Activated naive CD8-positive, alpha-beta T cell treated with anti-CD3 and anti-CD28 coated beads, Interleukin-2, amount 50 U/mL, for 16 hours (primary cell): ENCODE data around the gene HMG20A.

ENCODE experiments used
- DNase-seq: peaks from one replicate; pipeline ENCODE4 v3.0.0-alpha.2; 2020; ENCODE audit warnings: low read depth, low spot score

Gene HMG20A

DNA sequence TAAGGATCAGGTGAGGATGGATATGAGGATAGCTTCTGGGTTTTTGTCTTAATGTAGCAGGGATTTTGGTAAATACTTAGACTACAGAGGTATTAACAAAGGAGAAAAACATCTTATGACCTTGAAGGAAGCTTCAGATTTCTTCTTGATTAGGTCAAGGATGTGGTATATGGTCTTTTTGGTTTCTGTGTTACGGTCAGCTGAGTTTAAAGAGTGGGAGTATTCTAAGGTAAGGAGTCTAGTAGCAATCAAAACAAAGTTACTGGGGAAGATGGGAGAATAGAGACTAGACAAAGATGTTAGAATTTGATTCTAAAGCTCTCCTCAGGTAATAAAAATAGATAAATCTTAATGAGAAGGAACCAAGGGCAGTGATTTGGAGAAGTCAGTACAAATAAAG lies 6.2 kb downstream of the HMG20A start:
- DNase-seq = no peak

- no peak for DNase-seq
Measured at GRCh38 chr15:77430213-77430612, 9.5 kb downstream of the HMG20A start.

DNA sequence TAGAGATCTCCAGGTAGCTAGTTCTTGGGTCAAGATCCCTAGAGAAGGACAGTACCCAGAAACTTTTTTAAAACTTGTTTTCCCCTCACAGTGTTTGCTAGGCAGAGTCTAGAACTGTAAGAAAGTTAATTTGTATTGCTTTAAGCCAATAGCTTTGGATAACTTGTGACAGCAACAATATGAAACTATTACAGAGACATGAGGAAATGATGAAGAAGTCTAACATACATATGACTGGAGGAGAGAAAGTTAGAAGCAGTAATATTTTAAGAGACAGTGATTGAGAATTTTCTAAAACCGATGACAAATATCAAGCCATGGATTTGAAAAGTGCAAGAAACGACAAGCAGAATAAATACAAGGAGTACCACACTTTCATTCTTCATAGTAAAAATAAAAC lies 10.0 kb downstream of the HMG20A start:
- DNase-seq = no peak

DNA sequence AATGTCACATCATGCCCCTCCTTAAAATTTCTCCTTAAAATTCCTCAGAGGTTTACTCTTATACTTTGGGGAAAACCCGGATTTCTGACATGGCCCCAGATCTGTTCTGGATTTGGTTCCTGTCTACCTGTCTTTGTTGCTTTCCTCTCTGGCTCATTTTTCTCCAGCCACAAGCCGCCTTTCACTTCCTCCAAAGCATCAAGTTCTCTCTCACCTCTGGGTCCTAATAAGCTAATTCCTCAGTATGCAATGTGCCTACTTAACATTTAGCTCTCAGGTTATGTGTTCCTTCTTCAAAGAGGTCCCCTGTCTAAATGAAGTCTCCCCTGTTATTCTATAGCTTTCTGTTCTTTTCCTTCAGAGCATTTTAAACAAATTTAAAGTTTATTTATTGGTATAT lies 16.1 kb downstream of the HMG20A start:
- DNase-seq = no peak

DNA sequence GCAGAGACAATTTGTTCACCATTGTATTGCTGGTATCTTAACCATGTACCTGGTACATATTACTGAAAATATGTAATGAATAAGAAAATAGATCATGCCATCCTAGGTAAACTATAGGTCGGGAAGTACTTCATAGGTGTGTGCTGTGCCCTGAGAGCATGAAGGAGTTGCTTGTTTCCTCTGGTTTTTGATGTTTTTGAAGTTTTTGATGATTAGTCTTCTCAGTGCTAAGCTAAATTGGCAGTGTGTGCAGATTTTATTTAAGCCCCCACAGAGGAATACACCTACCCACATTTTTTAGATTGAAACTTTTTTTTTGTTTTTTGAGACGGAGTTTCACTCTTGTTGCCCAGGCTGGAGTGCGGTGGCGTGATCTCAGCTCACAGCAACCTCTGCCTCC lies 16.6 kb downstream of the HMG20A start:
- no peak for DNase-seq

DNA sequence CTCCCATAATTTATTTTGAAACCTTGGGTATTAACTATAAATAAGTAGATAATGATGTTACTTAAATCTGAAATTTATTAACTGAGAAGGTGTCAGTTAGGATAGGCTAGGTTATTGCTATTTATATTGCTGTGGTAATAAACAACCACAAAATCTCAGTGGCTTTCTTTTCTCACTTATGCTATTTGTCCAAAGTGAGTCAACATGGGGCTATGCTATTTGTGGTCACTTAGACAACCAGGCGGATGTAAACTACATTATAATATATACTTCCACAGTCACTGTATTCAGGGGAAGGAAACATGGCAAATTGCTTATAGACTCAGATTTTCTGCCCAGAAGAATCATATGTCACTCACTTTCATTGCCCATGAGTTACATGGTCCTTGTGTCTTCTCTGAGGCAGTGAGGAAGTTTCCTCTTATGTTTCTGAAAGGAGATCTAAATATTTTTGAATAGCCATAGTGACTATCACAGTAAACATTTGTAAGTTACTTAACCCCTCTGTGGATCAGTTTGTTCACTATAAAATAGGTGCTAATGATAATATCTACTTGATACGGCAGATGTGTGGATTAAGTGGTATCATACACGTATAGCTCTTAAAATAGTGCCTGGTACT lies 19.8 kb downstream of the HMG20A start:
- DNase-seq = no peak

DNA sequence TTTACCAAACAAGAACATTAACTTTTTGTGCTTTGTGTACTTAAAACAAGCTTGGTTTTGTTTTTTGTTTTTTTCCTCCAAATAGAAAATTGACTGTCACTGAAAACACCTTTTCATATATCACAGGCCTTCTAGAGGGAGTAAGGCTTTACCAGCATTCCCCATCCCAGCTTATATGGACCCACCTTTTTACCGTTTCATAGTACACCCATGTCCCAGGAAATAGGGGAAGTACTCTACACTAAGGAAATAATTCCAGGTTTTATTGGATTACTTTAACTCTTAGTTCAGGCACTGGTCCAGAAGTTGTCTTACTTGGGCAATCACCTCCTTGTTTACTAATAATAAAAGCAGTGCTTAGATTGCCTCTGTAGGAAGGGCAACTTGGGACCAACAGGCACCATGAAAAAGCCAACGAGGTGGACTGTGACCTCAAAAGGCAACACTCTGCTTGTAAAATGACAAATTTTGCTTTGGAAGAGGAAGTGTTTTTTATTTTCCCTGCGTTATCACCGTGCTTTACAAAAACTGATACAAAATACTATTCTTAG lies 26.2 kb downstream of the HMG20A start:
- DNase-seq = no peak

GRCh38 chr15:77454265-77454664 lies 33.6 kb downstream of the HMG20A start:
- DNase-seq = no peak

- no peak for DNase-seq
Measured at GRCh38 chr15:77454951-77455350, 34.3 kb downstream of the HMG20A start.

- DNase-seq = no peak
Measured at GRCh38 chr15:77455696-77456321, 35.1 kb downstream of the HMG20A start.

DNA sequence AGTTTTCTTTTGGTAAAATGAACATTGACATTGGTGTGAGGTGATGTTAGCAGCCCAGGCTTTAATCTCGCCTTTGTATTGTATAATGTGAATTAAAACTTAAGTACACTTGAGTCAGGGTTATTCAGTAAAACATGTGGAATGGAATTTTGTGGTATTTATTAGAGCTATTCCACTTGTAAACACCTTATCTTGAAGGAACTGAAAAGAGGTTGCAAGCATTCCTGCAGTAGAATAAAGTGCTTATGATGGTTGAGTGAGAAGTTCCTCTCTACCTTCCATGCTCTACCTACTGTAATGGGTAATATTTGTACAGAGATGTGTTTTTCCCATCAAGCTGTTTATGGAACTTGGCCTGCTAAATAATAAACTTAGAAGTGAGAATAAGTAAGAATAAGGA lies 36.1 kb downstream of the HMG20A start:
- no peak for DNase-seq

- no peak for DNase-seq
Measured at GRCh38 chr15:77457191-77457904, 36.7 kb downstream of the HMG20A start.

DNA sequence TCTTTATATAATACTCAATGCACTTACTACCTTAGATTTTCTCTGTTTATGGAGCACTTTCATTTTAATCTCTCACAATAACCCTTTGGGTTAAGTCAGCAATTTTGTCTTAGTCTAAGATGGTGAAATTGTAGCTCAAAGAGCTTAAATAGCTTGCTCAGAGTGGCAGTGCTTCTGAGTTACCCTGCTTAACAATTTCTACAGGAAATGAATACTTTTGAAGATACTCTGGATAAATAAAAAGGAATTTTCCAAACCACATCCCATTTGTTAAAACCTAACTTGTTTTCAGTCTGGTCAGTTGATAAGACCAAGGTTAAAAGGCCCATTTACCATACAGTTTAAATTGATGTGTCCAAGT lies 37.2 kb downstream of the HMG20A start:
- no peak for DNase-seq

- DNase-seq = no peak
Measured at GRCh38 chr15:77459031-77459430, 38.3 kb downstream of the HMG20A start.

GRCh38 chr15:77461486-77461885 lies 40.8 kb downstream of the HMG20A start:
- DNase-seq = no peak

DNA sequence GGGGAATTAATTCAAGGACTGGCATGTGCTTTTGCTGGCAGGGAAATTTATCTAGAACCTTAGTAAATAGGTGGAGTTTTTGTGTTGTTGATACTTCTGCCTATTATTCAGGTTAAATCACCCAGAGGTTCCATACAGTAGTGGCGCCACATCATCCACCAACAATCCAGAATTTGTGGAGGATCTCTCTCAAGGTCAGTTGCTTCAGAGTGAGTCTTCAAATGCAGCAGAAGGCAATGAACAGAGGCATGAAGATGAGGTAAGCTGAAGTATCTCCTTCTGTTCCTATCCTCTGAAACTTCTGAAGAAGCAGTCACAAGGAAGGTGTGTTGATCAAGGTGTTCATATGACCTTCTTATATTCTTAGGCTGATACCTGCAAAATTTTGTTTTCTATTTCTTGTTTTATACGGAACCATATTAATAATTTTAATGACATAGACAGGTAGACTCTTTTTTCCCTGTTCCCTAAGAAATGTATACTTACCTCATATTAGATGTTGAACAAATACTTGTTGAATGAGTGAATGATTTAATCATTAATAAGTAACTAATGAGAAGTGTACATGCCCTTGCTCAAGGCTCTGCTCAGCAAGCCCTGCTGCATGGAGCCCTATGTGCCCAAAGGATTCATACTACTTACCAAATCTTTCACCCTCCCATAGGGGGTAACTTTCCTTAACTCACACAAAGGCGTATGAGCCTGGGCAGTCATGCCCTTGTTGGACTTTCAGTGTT lies 43.6 kb downstream of the HMG20A start:
- no peak for DNase-seq

- DNase-seq = no peak
Measured at GRCh38 chr15:77466521-77466920, 45.8 kb downstream of the HMG20A start.

- no peak for DNase-seq
Measured at GRCh38 chr15:77468896-77469295, 48.2 kb downstream of the HMG20A start.

GRCh38 chr15:77470235-77470634 lies 49.5 kb downstream of the HMG20A start:
- no peak for DNase-seq

GRCh38 chr15:77473328-77473727 lies 52.6 kb downstream of the HMG20A start:
- DNase-seq = no peak

- no peak for DNase-seq
Measured at GRCh38 chr15:77474310-77474988, 53.8 kb downstream of the HMG20A start.

- no peak for DNase-seq
Measured at GRCh38 chr15:77475001-77475400, 54.3 kb downstream of the HMG20A start.
